Astrocyte of the cerebellum (primary cell): ENCODE measurements around the gene FMNL1.
A peak's percentile ranks its signal among the peaks of the same experiment; 100 is the strongest.

Experiments used
- DNase-seq: peaks from one replicate; pipeline ENCODE4 v3.0.0-alpha.2; 2011; ENCODE audit warnings: low read depth
- H3K4me3 ChIP-seq: 2 replicates; pipeline ENCODE4 v1.5.1; 2011; ENCODE audit warnings: mild to moderate bottlenecking, low read depth, low read length, moderate library complexity
- in situ Hi-C: cut with HindIII; loops from 2 replicates; pipeline ENCODE4 v1.10.0; 2017; ENCODE audit warnings: low sequenced_read_pairs
- TF ChIP-seq, protein P1 (sequence below): IDR thresholded peaks from 2 replicates; pipeline ENCODE4 v1.5.1; 2012; ENCODE audit warnings: low read length, low read depth, moderate library complexity, mild to moderate bottlenecking; ENCODE audit errors: missing control alignments

FMNL1 gene

DNA sequence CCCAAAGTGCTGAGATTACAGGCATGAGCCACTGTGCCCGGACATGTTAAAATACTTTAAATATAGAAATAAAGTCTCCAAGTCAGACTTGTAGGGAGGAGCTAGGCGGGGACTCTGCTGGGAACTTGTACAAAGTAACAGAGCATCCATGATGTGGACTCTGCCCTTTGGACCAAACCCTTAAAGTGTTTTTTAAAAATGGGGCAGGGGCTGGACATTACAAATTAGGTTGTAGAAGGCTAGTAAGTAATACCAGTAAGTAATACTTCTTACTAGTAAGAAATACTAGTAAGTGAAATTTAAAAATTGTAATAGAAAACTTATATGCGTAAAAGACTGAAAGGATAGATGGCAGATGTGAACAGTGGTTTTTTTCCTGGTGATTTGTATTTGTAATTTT lies 49.9 kb downstream of the FMNL1 start:
- DNase-seq = no peak
- TF ChIP-seq, protein P1, sequence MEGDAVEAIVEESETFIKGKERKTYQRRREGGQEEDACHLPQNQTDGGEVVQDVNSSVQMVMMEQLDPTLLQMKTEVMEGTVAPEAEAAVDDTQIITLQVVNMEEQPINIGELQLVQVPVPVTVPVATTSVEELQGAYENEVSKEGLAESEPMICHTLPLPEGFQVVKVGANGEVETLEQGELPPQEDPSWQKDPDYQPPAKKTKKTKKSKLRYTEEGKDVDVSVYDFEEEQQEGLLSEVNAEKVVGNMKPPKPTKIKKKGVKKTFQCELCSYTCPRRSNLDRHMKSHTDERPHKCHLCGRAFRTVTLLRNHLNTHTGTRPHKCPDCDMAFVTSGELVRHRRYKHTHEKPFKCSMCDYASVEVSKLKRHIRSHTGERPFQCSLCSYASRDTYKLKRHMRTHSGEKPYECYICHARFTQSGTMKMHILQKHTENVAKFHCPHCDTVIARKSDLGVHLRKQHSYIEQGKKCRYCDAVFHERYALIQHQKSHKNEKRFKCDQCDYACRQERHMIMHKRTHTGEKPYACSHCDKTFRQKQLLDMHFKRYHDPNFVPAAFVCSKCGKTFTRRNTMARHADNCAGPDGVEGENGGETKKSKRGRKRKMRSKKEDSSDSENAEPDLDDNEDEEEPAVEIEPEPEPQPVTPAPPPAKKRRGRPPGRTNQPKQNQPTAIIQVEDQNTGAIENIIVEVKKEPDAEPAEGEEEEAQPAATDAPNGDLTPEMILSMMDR = no peak
- H3K4me3 ChIP-seq = no peak overlapping the region
- in situ Hi-C loops = no loop called here

- H3K4me3 ChIP-seq = no peak overlapping the region
- no peak for DNase-seq
- TF ChIP-seq, protein P1 = no peak
- in situ Hi-C loops = no loop called here
Measured at GRCh38 chr17:45273551-45273957, 51.9 kb downstream of the FMNL1 start.

GRCh38 chr17:45274033-45274432 lies 52.3 kb downstream of the FMNL1 start:
- in situ Hi-C loops = no loop called here
- no peak for DNase-seq
- H3K4me3 ChIP-seq = no peak overlapping the region
- TF ChIP-seq, protein P1 = no peak

DNA sequence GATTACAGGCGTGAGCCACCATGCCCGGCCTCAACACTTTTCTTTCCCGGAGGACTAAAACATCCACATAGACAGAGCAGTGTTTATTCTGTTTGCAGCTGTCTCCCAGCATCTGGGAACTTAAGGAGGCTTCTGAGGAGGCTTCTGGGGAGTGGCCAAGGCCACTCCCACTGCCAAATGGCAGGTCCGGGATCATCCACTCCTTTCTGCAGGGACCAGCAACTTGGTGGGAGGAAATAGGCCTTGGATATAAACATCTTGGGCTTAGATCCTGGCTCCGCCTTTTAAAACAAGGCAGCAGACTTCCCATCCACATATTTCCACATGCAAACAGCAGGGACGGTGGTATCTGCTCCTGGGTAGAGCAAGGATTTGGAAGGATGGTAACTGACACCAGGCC lies 54.3 kb downstream of the FMNL1 start:
- TF ChIP-seq, protein P1 = no peak
- in situ Hi-C loops = no loop called here
- no peak overlapping the region for H3K4me3 ChIP-seq
- DNase-seq = no peak

DNA sequence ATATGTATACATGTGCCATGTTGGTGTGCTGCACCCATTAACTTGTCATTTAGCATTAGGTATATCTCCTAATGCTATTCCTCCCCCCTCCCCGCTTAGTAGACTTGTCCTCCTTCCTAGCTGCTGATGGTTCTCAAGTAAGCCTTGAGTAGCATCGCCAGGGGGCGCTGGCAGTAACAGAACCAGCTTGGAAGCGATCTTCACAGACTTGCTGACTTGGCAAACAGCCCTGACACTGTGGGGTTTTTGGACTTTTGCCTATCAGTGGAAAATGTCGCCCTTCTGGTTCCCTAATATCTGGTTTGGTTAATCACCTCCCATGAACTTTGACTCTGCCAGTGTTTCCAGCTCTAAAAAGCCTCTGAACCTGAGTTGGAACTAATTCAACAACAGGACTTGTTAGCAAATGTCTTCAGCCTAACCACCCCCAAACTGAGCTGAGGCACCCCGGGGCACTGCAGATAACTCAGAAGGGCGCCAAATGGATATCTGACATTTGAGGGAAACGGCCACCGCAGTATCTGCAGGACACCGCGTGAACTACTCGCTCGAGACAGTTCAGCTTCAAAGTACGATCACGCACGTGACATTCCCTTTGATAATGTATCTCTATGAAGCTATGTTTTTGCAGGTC lies 55.6 kb downstream of the FMNL1 start:
- H3K4me3 ChIP-seq = no peak overlapping the region
- DNase-seq = peak; percentile 89
- in situ Hi-C loops = no loop called here
- TF ChIP-seq, protein P1 = peak; percentile 84

GRCh38 chr17:45277992-45278391 lies 56.3 kb downstream of the FMNL1 start:
- in situ Hi-C loops = no loop called here
- TF ChIP-seq, protein P1 = no peak
- no peak overlapping the region for H3K4me3 ChIP-seq
- DNase-seq = peak; percentile 82
